ENCODE measurements around the gene HOXA5.

The HOXA5 gene

DNA sequence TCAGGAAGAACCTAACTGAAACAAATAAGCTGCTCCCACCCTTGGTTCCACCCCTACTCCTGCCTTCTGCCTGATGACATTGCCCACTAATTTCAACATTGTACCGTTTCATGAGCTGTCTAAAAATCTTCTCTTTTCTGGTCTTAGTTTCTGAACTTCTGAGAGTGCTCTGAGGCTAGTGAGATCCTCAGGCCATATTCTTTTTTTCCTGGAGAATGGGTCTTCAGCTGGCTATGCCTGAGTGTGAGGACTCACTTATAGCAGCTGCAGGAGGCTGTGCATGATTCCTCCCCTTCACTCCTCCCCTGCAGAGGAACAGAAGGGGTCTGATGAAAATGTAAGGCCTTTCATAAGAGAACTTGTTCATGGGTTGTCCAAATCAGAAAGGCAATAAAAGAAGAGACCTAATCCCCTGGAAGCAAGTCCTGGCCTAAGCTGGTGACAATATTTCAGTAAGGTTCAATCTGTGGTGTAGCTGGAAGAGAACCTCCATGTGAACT is 24.0 kb downstream of the HOXA5 start:
- DNase-seq (ENCODE audit: low read depth in 2 of 2): no peak

DNA sequence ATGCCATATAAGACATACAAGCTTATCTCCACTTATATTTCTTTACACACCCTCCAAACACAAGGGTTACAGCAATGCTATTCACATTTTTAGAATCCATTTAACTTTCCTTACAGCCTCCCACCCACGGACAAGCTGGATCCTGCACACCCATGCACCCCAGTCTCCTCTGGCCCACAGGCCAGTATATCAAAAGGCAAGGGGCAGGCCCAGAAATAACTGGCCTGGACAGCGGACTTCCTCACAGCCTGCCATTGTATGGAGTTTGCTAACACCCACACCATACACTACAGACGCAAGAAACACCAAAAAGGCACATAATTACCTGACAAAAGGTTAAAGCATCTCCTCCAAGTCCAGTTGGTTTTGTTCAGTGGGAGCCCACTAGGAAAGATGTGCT is 24.9 kb downstream of the HOXA5 start:
- no peak for DNase-seq (ENCODE audit: low read depth in 2 of 2)

GRCh38 chr7:27117887-27118491 is 25.5 kb downstream of the HOXA5 start:
- DNase-seq (ENCODE audit: low read depth in 2 of 2): no peak

DNA sequence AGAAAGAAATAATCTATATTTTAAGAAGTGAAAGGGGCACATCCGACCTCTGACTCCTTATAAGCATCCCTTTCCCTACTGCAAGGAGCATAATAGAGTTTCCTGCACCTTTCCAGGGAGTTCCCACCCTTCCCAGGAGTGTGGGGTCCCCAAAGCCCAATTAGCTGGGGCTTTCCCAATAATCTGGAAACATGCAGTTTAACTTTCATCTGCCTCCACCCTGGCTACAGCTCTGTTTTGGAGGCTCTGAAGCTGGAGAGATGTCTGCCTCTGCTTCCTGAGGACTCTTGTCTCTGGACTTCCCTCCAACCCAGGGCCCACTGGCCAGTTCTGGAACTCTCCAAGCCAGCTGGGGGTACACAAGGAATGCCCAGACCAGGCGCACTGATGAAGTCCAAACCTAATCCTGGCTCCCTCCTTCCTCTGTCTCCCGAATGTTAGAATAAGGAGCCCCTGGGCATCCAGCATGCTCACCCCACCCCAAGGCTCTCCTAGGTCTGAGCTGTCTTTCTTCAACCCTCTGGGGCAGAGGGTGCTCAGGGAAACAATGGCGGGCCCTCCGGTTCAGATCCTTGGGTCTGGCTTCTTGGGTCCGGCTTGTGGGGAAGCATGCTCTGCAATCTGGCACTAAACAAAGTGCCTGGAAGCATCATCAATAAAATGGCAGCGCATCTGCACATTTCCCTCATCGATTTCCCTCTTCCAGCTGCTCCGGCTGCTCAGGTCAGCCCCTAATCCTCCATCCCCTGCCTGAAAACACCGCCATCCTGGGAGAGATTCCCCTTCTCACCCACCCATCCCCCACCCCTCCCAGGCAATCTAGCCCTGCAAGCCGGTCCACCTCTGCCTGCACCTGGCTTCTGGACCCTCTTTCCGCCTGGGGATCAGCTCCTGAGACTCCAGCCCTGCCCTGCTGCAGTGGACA is 26.3 kb downstream of the HOXA5 start:
- no peak for DNase-seq (ENCODE audit: low read depth in 2 of 2)

GRCh38 chr7:27116031-27116961 is 27.2 kb downstream of the HOXA5 start:
- DNase-seq (ENCODE audit: low read depth in 2 of 2): no peak

DNA sequence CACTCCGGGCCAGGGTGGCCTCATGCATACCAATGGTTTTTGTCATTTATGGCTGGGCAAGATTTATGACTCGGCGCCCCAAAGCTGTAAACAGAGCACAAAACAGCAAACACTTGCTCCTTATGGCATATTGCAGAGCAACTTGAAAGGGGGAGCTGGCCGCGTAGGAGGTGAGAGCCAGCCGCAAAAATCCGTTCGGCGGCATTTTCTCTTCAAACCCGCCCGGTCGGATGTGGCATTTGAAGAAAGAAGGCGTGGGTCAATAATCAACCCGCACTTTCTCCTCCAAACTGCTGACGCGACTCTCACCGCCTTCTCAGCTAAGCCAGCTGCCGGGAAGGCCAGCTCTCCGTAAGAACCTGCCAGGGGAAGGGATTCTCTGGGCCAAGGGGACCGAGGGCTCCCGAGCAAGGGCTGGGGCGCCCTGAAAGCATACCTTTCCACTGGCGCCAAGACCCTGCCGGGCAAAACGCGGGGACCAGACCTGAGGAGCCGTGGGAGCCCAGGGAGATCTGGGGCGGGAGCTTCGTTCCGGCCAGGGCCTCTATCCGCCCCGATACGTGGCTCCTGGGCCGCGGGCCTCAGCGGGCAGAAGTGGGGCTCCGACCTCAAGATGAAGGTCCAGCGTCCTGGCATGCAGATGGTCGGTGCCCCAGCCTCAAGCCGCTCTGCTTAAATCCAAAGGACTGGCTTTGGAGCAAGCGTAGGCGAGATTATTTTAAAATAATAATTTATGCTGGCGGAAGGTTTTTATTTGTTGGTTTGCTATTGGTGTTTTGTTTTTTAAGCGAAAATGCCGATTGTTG is 28.1 kb downstream of the HOXA5 start:
- DNase-seq (ENCODE audit: low read depth in 2 of 2): no peak

GRCh38 chr7:27114881-27115220 is 28.6 kb downstream of the HOXA5 start:
- DNase-seq (ENCODE audit: low read depth in 2 of 2): no peak

DNA sequence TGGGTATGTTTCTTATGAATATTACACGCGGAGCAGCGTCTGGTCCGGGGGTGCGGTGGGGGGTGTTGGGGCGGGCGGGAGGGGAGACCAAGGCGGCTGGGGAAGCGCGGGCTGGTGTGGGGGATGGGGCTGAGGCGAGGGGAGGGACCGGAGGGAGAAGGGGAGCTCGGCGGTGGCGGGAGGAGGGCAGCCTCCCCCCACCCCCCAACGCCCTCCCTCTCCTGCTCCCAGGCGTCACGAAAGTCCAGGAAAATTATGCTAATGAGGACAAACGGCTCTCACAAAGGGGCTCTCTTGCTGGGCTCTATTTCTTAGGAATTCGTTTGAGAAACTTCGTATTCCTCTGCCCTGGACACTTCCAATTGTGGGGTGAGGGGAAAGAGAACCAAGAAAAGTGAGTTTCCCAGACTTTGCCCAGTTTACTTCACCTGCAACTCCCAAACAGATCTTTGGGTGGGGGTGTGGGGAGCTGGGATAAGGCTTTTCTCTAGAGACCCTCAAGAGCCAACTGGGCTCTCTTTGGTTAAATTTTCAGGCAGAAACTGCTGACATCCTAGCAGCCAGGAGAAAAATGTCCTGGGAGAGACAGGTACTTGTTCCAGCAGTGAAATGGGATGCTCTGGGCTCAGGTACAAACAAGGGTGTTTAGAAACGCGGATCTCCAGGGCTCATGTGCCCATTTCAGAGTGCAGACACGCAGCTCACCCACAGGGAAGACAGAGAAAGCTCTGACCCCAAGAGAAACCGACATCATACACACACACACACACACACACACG is 29.3 kb downstream of the HOXA5 start:
- no peak for DNase-seq (ENCODE audit: low read depth in 2 of 2)

GRCh38 chr7:27112955-27113949 is 30.2 kb downstream of the HOXA5 start:
- no peak for DNase-seq (ENCODE audit: low read depth in 2 of 2)

DNA sequence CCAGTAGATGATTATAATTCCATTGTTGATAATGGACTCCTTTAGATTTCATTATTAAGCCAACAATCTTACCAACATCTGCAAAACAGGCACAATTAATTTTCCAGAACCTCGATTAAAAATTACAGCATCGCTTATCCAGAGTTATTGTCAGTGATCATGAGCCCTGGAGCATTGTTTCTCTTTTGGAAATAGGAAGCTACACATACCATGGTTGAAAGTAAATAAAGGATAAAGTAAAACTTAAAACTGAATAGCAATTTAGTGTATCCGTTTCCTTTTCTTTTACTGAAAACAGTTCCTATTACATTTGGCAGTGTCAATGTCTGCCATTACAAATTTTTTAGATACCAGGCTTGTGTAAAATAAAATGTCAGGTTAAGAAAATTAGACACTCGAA is 31.1 kb downstream of the HOXA5 start:
- DNase-seq (ENCODE audit: low read depth in 2 of 2): no peak

DNA sequence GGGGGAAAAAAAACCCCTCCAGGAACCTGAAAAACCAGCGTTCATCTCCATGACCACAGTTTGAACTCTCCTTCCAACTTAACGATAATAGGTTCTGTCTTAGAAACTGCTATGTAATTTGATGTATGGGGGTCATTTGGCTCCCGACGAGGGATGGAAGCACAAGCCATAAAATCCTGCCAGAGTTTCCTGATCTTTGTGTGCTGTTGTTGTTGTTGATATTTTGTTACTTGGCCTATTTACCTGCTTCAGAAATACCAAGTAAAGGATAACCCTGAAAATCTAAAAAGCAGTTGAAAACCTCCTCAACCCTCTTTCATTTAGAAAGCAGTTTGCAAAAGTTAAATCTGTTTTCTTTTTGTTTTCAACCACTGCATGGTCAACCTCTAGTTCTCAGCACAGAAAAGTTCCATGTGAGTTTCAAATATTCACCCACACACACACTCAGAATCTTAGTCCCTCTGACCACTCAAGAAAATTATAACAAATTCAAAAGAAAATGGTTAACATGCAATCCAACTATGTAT is 31.7 kb downstream of the HOXA5 start:
- DNase-seq (ENCODE audit: low read depth in 2 of 2): no peak

- DNase-seq (ENCODE audit: low read depth in 2 of 2): no peak
These were observed 32.3 kb downstream of the HOXA5 start for GRCh38 chr7:27111042-27111750.

DNA sequence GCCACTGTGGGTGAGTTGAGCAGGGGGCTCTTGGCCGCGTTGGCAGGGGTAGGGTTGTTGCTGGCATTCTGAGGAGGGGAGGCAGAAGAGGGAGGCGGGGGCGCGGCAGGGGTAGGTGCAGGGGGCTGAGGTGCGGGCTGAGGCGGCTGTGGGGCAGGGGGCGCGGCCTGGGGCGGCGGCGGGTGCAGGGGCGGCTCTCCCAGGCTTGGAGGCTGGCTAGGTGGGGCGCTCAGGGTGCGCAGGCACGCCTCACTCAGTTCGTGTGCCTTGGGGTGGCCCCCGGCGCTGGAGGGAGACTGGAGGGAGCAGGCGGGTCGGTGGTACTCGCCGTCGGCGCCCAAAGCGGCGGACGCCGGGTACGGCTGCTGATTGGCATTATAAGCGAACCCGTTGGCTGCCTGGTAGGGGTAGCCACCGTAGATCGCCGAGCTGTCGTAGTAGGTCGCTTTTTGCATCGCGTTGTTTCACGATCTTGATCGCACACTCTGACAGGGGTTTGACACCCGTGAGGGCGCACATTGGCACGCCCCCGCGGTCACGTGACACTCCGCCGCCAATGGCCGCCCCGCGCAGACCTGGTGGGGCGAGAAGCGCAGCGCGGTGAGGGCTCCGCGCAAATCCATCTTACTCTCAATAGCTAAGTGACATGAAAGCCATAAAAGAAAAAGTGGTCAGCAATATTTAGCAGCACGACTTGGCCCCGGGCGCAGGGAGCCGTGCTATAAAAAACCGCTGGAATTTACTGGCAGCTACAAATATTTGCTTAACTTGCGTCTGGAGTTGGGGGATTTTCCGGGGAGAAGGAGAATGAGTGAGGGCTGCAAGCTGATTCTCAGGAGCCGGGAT is 33.1 kb downstream of the HOXA5 start:
- no peak for DNase-seq (ENCODE audit: low read depth in 2 of 2)

- DNase-seq (ENCODE audit: low read depth in 2 of 2): no peak
These were observed 33.9 kb downstream of the HOXA5 start for GRCh38 chr7:27109466-27110185.

- no peak for DNase-seq (ENCODE audit: low read depth in 2 of 2)
These were observed 34.9 kb downstream of the HOXA5 start for GRCh38 chr7:27108390-27109127.
